HepG2 (cell line): ENCODE results near the gene SLC22A23. TPM values are rescaled to one million over a fixed set of nuclear protein-coding genes. Genes with fewer than 3 reads are reported as not detected.

Experiments used
- AGO1 ChIP-seq: fragments of 200-400 bp; formaldehyde crosslinking; IDR thresholded peaks from 2 replicates; pipeline ENCODE4 v1.6.1; 2017; ENCODE audit warnings: mild to moderate bottlenecking, low read depth, low read length, moderate library complexity; ENCODE audit not compliant: poor library complexity, severe bottlenecking
- CSRNP1 ChIP-seq: sonication (generic); formaldehyde crosslinking; IDR thresholded peaks from 2 replicates; pipeline ENCODE4 v1.8.1; 2023; ENCODE audit warnings: mild to moderate bottlenecking, missing genetic modification reagents
- FOXK2 ChIP-seq: fragments of 450-650 bp; IDR thresholded peaks from 2 replicates; pipeline ENCODE4 v1.6.1; 2016
- ISL2 ChIP-seq: sonication (generic); formaldehyde crosslinking; IDR thresholded peaks from 2 replicates; pipeline ENCODE4 v1.5.0; 2020; ENCODE audit warnings: missing genetic modification reagents
- JUND ChIP-seq: sonication (generic); formaldehyde crosslinking; IDR thresholded peaks from 2 replicates; pipeline ENCODE4 v1.8.0; 2022; ENCODE audit warnings: mild to moderate bottlenecking, missing genetic modification reagents
- NR3C1 ChIP-seq: sonication (generic); formaldehyde crosslinking; IDR thresholded peaks from 2 replicates; pipeline ENCODE4 v1.4.0; 2020; ENCODE audit warnings: missing genetic modification reagents
- YEATS4 ChIP-seq: sonication (generic); formaldehyde crosslinking; IDR thresholded peaks from 2 replicates; pipeline ENCODE4 v1.4.0; 2020; ENCODE audit warnings: missing genetic modification reagents, borderline replicate concordance
- ZC3H13 ChIP-seq: sonication (generic); formaldehyde crosslinking; IDR thresholded peaks from 2 replicates; pipeline ENCODE4 v1.8.1; 2023; ENCODE audit warnings: mild to moderate bottlenecking, missing genetic modification reagents, moderate library complexity
- ZNF256 ChIP-seq: sonication (generic); formaldehyde crosslinking; conservative IDR thresholded peaks from 2 replicates; pipeline ENCODE4 v1.4.0; 2020; ENCODE audit warnings: missing genetic modification reagents
- ZNF263 ChIP-seq: sonication (generic); formaldehyde crosslinking; IDR thresholded peaks from 2 replicates; pipeline ENCODE4 v1.4.0; 2020; ENCODE audit warnings: missing genetic modification reagents
- ZNF276 ChIP-seq: sonication (generic); formaldehyde crosslinking; IDR thresholded peaks from 2 replicates; pipeline ENCODE4 v1.4.0; 2020; ENCODE audit warnings: mild to moderate bottlenecking, low read depth, missing genetic modification reagents
- ZNF430 ChIP-seq: sonication (generic); formaldehyde crosslinking; IDR thresholded peaks from 2 replicates; pipeline ENCODE4 v1.9.0; 2021; ENCODE audit warnings: mild to moderate bottlenecking, missing genetic modification reagents
- ZNF496 ChIP-seq: sonication (generic); formaldehyde crosslinking; IDR thresholded peaks from 2 replicates; pipeline ENCODE4 v1.8.1; 2023; ENCODE audit warnings: mild to moderate bottlenecking, moderate library complexity, missing genetic modification reagents; ENCODE audit not compliant: insufficient replicate concordance
- ZNF607 ChIP-seq: sonication (generic); formaldehyde crosslinking; IDR thresholded peaks from 2 replicates; pipeline ENCODE4 v1.5.1; 2020; ENCODE audit warnings: missing genetic modification reagents, mild to moderate bottlenecking, borderline replicate concordance
- polyA plus RNA-seq, 8 experiments: library from polyadenylated mRNA; depleted of rRNA in 3 of 8; stranded (reverse) in 7 of 8; unstranded in 1 of 8; fragments of >200 nt; fragmentation: Illumina TruSeq in 4 of 8; extraction: Trizol in 4 of 8; gene quantifications; 2 replicates each; pipeline versions ENCODE4 v1.2.1 to v1.2.3, GENCODE V29; 2011 to 2016; ENCODE audit warnings: low read depth in 4 of 8, missing spikeins in 1 of 8, mixed read lengths in 1 of 8; ENCODE audit not compliant: insufficient read depth in 1 of 8
- total RNA-seq, 5 experiments: library from RNA; depleted of rRNA; stranded (reverse); fragments of >200 nt; fragmentation: Illumina TruSeq; extraction: Trizol; gene quantifications; 2 replicates each; pipeline ENCODE4 v1.2.3, GENCODE V29; 2016; ENCODE audit warnings: low read depth in 1 of 5
- TF ChIP-seq, protein P1 (sequence below): sonication (generic); formaldehyde crosslinking; IDR thresholded peaks from 2 replicates; pipeline ENCODE4 v1.8.0; 2022; ENCODE audit warnings: mild to moderate bottlenecking, missing genetic modification reagents; ENCODE audit not compliant: insufficient replicate concordance
- TF ChIP-seq, protein P2 (sequence below): sonication (generic); formaldehyde crosslinking; IDR thresholded peaks from 2 replicates; pipeline ENCODE4 v1.9.0; 2021; ENCODE audit warnings: missing genetic modification reagents, mild to moderate bottlenecking, borderline replicate concordance
- TF ChIP-seq, protein P3 (sequence below): sonication (generic); formaldehyde crosslinking; IDR thresholded peaks from 2 replicates; pipeline ENCODE4 v1.4.0; 2020; ENCODE audit warnings: missing genetic modification reagents
- TF ChIP-seq, protein P4 (sequence below): sonication (generic); formaldehyde crosslinking; IDR thresholded peaks from 2 replicates; pipeline ENCODE4 v1.4.0; 2020; ENCODE audit warnings: mild to moderate bottlenecking, missing genetic modification reagents

Gene SLC22A23
- total and polyA plus RNA-seq, 2 of the 13 experiments (the other 11 are each of a cell fraction or from before 2014, with no cell fraction given), result 11.8 to 17.5 TPM

- TF ChIP-seq, protein P1, sequence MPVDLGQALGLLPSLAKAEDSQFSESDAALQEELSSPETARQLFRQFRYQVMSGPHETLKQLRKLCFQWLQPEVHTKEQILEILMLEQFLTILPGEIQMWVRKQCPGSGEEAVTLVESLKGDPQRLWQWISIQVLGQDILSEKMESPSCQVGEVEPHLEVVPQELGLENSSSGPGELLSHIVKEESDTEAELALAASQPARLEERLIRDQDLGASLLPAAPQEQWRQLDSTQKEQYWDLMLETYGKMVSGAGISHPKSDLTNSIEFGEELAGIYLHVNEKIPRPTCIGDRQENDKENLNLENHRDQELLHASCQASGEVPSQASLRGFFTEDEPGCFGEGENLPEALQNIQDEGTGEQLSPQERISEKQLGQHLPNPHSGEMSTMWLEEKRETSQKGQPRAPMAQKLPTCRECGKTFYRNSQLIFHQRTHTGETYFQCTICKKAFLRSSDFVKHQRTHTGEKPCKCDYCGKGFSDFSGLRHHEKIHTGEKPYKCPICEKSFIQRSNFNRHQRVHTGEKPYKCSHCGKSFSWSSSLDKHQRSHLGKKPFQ (CRISPR knock-in tag), result peak; percentile 25
- TF ChIP-seq YEATS4 (CRISPR knock-in tag) (0 out of 2 replicates have a peak, but pooled peaks have one; percentile 62), NR3C1 (CRISPR knock-in tag) (no peak), ISL2 (CRISPR knock-in tag) (no peak; the same call in 1 of the 2 replicates), ZNF430 (CRISPR knock-in tag) (peak; percentile 58; the same call in 1 of the 2 replicates), JUND (no peak), CSRNP1 (CRISPR knock-in tag) (peak; percentile 65; the same call in 1 of the 2 replicates), ZNF276 (CRISPR knock-in tag) (no peak), ZNF496 (CRISPR knock-in tag) (no peak), AGO1 (no peak), ZNF256 (CRISPR knock-in tag) (no peak), ZC3H13 (CRISPR knock-in tag) (0 out of 2 replicates have a peak, but pooled peaks have one; percentile 28), ZNF607 (CRISPR knock-in tag) (0 out of 2 replicates have a peak, but pooled peaks have one; percentile 40), FOXK2 (no peak), ZNF263 (CRISPR knock-in tag) (no peak)
- TF ChIP-seq, protein P2, sequence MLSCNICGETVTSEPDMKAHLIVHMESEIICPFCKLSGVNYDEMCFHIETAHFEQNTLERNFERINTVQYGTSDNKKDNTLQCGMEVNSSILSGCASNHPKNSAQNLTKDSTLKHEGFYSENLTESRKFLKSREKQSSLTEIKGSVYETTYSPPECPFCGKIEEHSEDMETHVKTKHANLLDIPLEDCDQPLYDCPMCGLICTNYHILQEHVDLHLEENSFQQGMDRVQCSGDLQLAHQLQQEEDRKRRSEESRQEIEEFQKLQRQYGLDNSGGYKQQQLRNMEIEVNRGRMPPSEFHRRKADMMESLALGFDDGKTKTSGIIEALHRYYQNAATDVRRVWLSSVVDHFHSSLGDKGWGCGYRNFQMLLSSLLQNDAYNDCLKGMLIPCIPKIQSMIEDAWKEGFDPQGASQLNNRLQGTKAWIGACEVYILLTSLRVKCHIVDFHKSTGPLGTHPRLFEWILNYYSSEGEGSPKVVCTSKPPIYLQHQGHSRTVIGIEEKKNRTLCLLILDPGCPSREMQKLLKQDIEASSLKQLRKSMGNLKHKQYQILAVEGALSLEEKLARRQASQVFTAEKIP (CRISPR knock-in tag), result no peak
- TF ChIP-seq, protein P3, sequence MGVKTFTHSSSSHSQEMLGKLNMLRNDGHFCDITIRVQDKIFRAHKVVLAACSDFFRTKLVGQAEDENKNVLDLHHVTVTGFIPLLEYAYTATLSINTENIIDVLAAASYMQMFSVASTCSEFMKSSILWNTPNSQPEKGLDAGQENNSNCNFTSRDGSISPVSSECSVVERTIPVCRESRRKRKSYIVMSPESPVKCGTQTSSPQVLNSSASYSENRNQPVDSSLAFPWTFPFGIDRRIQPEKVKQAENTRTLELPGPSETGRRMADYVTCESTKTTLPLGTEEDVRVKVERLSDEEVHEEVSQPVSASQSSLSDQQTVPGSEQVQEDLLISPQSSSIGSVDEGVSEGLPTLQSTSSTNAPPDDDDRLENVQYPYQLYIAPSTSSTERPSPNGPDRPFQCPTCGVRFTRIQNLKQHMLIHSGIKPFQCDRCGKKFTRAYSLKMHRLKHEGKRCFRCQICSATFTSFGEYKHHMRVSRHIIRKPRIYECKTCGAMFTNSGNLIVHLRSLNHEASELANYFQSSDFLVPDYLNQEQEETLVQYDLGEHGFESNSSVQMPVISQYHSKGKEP, result no peak
- TF ChIP-seq, protein P4, sequence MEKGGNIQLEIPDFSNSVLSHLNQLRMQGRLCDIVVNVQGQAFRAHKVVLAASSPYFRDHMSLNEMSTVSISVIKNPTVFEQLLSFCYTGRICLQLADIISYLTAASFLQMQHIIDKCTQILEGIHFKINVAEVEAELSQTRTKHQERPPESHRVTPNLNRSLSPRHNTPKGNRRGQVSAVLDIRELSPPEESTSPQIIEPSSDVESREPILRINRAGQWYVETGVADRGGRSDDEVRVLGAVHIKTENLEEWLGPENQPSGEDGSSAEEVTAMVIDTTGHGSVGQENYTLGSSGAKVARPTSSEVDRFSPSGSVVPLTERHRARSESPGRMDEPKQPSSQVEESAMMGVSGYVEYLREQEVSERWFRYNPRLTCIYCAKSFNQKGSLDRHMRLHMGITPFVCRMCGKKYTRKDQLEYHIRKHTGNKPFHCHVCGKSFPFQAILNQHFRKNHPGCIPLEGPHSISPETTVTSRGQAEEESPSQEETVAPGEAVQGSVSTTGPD, result no peak
These were observed 225.4 kb downstream of the SLC22A23 start (continued) for GRCh38 chr6:3231247-3232016.
